GM19238 (cell line): ENCODE data around the gene GCSAM.
A peak's percentile ranks its signal among the peaks of the same experiment; 100 is the strongest.

ENCODE experiments used
- DNase-seq: peaks from one replicate; pipeline ENCODE4 v3.0.0; 2011; ENCODE audit warnings: low spot score; ENCODE audit not compliant: insufficient read length

GCSAM gene

GRCh38 chr3:112129925-112130637, 3.0 kb downstream of the GCSAM start:
- DNase-seq: no peak

GRCh38 chr3:112128843-112129727, 4.0 kb downstream of the GCSAM start:
- DNase-seq: no peak

GRCh38 chr3:112127522-112128494, 5.2 kb downstream of the GCSAM start:
- no peak for DNase-seq

- no peak for DNase-seq
Observed at GRCh38 chr3:112126511-112126911, 6.5 kb downstream of the GCSAM start.

- no peak for DNase-seq
Observed at GRCh38 chr3:112124907-112125607, 8.0 kb downstream of the GCSAM start.

- no peak for DNase-seq
Observed at GRCh38 chr3:112123548-112123947, 9.5 kb downstream of the GCSAM start.

GRCh38 chr3:112122870-112123269, 10.2 kb downstream of the GCSAM start:
- DNase-seq: no peak

- DNase-seq: no peak
Observed at GRCh38 chr3:112121577-112122547, 11.2 kb downstream of the GCSAM start.

GRCh38 chr3:112119962-112120836, 12.8 kb downstream of the GCSAM start:
- no peak for DNase-seq

GRCh38 chr3:112117841-112118571, 15.0 kb downstream of the GCSAM start:
- no peak for DNase-seq

- DNase-seq: no peak
Observed at GRCh38 chr3:112117415-112117814, 15.6 kb downstream of the GCSAM start.

- DNase-seq: no peak
Observed at GRCh38 chr3:112116748-112117186, 16.3 kb downstream of the GCSAM start.

- DNase-seq: no peak
Observed at GRCh38 chr3:112115806-112116383, 17.2 kb downstream of the GCSAM start.

- no peak for DNase-seq
Observed at GRCh38 chr3:112115161-112115739, 17.8 kb downstream of the GCSAM start.

GRCh38 chr3:112114576-112115160, 18.4 kb downstream of the GCSAM start:
- DNase-seq: no peak

GRCh38 chr3:112111785-112112402, 21.2 kb downstream of the GCSAM start:
- peak; percentile 39 for DNase-seq
